ENCODE measurements around the gene CFTR. TPM values are rescaled to one million over a fixed set of nuclear protein-coding genes. Genes with fewer than 3 reads are reported as not detected.
A peak's percentile ranks its signal among the peaks of the same experiment; 100 is the strongest.

The CFTR gene
- total and polyA plus RNA-seq, 2 of the 4 experiments (the other 2 are of a cell fraction): 0.18 to 0.21 TPM

DNA sequence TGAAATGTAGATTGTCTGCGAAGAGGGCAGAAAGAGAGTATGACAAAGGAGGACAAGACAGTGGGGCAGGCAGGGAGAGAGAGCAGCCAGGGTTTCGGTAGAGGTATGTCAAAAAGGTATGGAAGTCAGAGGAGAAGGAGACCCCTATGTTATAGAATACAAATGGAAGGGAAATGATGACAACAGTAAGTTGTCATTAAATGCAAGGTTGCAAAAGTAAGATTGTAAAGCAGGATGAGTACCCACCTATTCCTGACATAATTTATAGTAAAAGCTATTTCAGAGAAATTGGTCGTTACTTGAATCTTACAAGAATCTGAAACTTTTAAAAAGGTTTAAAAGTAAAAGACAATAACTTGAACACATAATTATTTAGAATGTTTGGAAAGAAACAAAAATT lies 126.3 kb downstream of the CFTR start:
- dilution Hi-C loops (cut with HindIII; ENCODE audit: low sequenced_read_pairs, unreplicated experiment): no loop called here
- BruUV-seq (replicated peaks): no TSS peak

More for the DNA sequence above, 126.3 kb downstream of the CFTR start:
- Histone ChIP-seq H2AK5ac (ENCODE audit: low read depth, low read length) (no peak overlapping the region), H3K9me3 (ENCODE audit: control insufficient read depth, insufficient read depth, low read length) (no peaks in the 10 kb centered on the region), H3K27me3 (ENCODE audit: control insufficient read depth, insufficient read depth, low read length) (no peaks in the 10 kb centered on the region), H2BK15ac (ENCODE audit: low read depth, low read length) (no peak overlapping the region), H4K20me1 (ENCODE audit: insufficient read depth, low read length) (no peaks in the 10 kb centered on the region), H3K4me2 (ENCODE audit: low read depth, low read length) (no peak overlapping the region), H3K27ac (ENCODE audit: insufficient read depth, low read length) (no peak overlapping the region), H3K79me1 (ENCODE audit: low read depth in 1 of 2, low read length in 2 of 2) (no peaks in the 10 kb centered on the region), H3K9ac (ENCODE audit: low read depth, low read length) (no peak overlapping the region), H3K14ac (replicated peaks; ENCODE audit: low read depth, low read length) (no peak overlapping the region), H3K4ac (ENCODE audit: low read depth, low read length) (no peak overlapping the region), H3K23ac (ENCODE audit: low read depth, low read length) (no peak overlapping the region), H4K8ac (ENCODE audit: low read depth in 2 of 2, low read length in 2 of 2) (no peak overlapping the region), H3K18ac (ENCODE audit: low read depth, low read length) (no peak overlapping the region), H2AK9ac (replicated peaks; ENCODE audit: low read depth, low read length, poor library complexity) (no peak overlapping the region), H3K56ac (ENCODE audit: extremely low read depth, insufficient read depth, low read length) (no peak overlapping the region), H4K5ac (ENCODE audit: low read depth, low read length) (no peak overlapping the region), H4K91ac (ENCODE audit: insufficient read depth, low read depth, low read length) (no peak overlapping the region), H2BK120ac (ENCODE audit: low read depth, low read length) (no peak overlapping the region), H2BK5ac (ENCODE audit: low read depth, low read length, poor library complexity, severe bottlenecking) (no peak overlapping the region), H2AFZ (replicated peaks; ENCODE audit: low read length, poor library complexity) (no peak overlapping the region), H3K4me3 (ENCODE audit: insufficient read depth, low read depth, low read length) (no peak overlapping the region), H3K36me3 (ENCODE audit: control insufficient read depth, insufficient read depth, low read length) (no peaks in the 10 kb centered on the region), H3K4me1 (ENCODE audit: control insufficient read depth, insufficient read depth, low read length) (peaks cover 4% of the 10 kb centered on the region; the same call in 1 of the 2 replicates), H3K9me1 (ENCODE audit: insufficient read depth, low read length) (no peaks in the 10 kb centered on the region), H2BK20ac (ENCODE audit: low read depth, low read length) (no peak overlapping the region)
- intact Hi-C loops (cut with micrococcal nuclease): no loop called here
- DNase-seq: no peak
- ChIA-PET CTCF (no interaction called here), POLR2A (ENCODE audit: unreplicated experiment) (no interaction called here)
- TF ChIP-seq MAFK (IDR thresholded peaks at IDR 0.05; ENCODE audit: low read depth, low read length): peak; percentile 53
- no peak for TF ChIP-seq MXI1 (IDR thresholded peaks at IDR 0.05; ENCODE audit: borderline replicate concordance, low read depth, low read length)
- ATAC-seq (ENCODE audit: low read depth): no peak
- WGBS, 2 experiments (ENCODE audit: extremely low coverage in 2 of 2, insufficient read length in 1 of 2): 100% methylated on average over 1 of the region's 3 CpGs; no CpG with 5 or more reads in 1 of the 2 experiments
- in situ Hi-C loops (cut with MboI; ENCODE audit: low sequenced_read_pairs): no loop called here
